SK-N-SH (cell line): ENCODE measurements around the gene ZNF587B.

ENCODE experiments used
- GABPA ChIP-seq: IDR thresholded peaks from 2 replicates; pipeline ENCODE4 v1.4.0; 2012; ENCODE audit warnings: low read depth, mild to moderate bottlenecking
- NRF1 ChIP-seq: IDR thresholded peaks from 2 replicates; pipeline ENCODE4 v1.6.1; 2012; ENCODE audit warnings: low read depth, mild to moderate bottlenecking, low read length

DNA sequence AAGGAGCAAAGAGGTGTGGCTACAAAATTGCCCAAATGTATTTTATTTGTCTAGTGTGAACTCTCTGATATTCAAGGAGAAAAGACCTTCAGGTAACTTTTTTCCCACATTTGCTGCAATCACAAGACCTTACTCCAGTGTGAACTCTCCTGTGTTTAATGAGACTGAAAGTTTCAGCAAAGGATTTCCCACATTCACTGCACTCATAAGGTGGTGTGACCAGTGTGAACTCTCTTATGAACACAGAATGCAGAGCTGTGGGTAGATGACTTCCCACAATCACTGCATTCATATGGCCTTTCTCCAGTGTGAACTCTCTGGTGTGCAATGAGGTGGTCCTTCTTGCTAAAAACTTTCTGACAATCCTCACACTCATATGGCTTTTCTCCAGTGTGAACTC is 42.4 kb downstream of the ZNF587B start:
- TF ChIP-seq GABPA (no peak), NRF1 (no peak)
